HG02973 (cell line): ENCODE results near the gene CRACDL.

Source experiments
- ATAC-seq: cut with Tn5 transposase; IDR thresholded peaks from one replicate; pipeline ENCODE4 v1.9.1; 2021; ENCODE audit warnings: moderate library complexity; ENCODE audit not compliant: unreplicated experiment

Gene CRACDL

DNA sequence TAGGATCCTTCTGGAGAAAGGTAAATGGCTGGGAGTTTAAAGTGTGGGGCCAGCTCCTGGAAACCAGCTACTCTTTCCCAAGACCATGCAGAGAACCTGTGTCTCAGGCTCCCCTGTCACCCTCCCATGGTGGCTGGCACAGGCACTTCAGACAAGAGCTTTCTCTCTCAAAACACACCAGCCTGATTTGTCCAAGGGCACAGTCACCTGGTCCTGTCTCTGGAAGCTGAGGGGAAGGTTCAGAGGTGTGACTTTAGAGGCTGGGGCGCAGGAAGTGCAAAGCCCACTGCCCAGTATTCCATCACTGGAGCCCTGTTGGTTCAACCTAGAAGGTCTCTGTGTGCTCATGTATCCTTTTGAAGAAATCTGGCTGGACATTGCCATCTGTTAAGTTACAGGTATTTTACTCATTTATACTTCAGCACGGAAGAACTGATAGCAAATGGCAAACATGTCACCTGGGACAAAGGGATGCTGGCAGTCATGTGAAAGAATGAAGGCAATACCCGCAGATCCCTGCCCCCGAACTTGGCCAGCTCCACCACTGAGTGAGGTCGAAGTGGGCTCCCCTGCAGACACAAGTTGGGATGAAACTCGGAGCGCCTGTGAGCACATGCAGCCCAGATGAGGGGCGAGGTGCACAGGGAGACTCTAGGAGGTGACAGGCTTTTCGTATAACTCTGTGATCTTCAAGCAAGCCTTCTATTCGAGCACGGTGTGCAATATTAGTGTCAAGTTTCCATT lies 108.2 kb downstream of the CRACDL start:
- ATAC-seq, result no peak

DNA sequence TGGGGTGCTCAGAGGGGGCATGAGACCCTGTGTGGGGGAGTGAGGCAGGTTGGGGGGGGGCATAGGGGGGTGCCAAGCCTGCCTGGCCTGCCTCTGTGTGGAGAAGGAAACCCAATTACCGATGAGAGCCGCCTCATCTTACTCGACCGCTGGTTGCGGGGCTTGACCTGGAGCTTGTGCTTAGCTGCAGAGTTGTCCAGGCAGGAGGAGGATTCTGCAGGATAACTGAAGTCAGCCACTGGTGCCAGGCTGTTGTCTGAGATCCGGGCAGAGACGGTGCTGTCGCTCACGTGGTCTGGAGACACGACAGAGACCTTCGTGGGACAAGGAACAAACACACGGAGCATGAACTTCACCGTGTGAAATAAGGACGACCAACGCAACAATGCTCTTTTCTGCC lies 109.2 kb downstream of the CRACDL start:
- ATAC-seq, result no peak

DNA sequence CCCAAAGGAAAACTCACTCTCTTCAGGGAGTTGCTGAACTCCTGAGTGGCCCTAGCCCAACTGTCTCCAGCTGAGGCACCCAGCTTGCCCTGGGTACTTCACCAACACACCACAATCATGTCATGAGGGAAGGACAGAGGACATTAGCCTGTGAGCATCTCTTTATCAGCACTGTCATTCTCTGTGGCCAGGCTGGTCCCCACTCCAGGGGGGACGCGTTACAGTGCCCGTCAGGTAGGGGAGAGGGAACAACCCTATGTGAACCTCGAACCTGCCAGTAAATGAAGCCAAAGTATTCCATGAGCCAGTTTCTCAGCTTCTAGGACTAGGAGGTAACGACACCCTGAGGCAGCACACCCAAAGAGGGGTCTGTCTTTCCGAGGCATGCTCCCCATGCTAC lies 110.2 kb downstream of the CRACDL start:
- ATAC-seq, result no peak

DNA sequence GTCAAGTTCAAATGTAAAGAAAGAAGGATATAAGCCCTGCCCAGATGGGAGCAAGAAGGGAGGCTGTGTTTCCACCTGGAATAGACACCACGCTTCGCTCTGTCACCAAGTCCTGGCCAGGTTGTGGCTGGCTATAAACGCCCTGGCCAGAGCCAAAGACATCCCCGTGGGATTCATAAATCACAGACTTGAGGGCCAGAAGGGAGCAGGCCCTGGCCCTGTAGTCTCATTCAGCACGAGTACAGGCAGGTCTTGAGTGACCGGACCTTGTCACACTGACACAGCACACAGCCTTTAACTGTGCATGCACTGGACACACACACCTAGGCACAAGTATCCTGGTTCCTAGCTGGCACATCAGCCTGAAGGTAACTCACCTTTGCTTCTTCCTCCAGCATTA lies 110.6 kb downstream of the CRACDL start:
- ATAC-seq, result no peak

DNA sequence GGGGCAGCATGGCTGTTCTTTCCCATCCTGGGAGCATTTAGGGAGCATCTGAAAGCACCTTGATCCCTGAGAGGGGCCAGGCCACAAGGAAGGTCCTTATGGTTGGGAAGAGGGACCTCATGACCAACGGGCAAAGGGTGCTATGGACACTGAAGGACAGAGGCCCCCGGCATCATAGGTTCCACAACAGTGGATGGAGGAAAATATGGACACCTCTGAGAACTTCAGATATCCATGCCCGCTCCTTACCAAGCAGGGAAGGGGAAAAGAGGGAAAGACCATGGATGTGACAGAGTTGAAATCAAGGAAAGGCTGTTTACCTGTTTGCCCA lies 111.0 kb downstream of the CRACDL start:
- no peak for ATAC-seq

DNA sequence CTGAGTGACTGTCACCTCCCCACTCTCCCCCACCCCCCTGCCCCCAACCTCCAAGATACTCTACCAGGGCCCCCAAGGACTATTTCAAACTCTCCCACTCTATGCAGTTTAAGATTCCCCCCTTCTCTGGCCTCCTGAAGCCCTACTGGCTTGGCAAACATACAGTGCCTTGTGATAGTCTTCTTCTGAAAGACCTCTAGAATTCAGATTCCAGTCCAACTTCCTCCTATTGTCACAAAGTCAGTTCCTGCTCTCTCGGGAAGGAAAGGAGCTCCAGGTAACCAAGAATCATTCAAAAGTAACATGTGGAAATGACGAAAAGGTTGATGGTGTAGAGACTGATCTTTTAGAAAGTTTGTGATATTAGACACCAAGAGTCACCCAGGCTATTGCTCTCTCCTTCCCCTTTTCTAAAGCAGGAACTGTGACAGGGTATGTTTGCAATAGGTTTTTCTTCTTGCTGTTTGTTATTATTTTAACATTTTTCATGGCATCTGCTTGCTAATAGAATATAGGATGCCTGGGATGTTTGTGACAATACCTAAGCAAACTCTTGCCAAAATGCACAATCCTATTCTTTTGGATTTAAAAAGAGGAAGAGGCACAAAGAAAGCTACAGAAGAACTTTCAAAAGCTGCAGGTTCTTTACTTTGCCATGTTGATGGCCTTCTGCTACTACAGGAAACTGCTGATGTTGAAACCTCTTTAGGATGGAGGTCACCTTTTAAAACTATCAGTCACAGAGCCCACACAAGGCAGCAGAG lies 111.6 kb downstream of the CRACDL start:
- no peak for ATAC-seq

DNA sequence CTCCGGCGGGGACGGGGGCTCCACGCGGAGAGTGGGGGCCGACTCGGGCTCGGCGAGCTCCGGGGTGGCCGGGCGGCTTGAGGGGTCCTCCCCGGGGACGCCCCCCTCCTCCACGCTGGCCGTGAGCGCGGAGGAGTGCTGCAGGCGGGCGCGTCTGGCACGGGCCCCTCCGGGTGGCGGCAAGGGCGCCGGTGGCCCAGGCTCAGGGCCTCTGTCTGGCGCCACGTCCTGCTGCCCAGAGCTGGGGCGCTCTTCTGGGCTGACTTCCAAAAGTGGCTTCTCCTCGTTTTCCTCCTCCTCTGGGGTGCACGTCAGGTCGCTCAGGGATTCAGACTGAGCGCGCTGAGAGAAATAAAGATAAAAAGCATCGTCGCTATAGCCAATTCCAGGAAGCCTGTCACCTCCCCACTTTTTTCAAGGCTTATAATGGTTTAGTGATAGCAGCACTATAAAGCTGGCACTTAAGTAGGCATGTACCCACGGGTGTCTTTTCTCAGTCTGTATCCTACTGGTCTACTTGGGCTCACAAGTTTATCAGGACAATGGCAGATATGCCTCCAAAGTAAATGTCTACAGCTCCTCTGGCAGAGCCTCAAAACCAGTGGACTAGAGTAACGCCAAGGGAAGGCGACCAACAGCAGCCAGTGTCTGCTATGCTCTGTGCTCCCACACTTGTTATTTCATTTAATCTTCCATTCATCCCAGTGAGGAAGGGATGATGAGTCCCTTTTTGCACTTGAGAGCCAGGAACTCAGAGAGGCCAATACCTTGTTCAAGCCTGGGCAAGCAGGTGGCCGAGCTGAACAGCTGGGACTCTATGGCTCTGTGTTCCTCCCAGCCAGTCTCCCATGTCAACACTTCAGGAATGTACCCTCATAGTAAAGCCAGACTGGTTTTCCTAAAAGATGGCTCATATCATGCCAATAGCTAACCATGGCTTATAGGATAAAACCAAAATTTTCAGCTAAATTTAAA lies 112.5 kb downstream of the CRACDL start:
- ATAC-seq, result no peak

DNA sequence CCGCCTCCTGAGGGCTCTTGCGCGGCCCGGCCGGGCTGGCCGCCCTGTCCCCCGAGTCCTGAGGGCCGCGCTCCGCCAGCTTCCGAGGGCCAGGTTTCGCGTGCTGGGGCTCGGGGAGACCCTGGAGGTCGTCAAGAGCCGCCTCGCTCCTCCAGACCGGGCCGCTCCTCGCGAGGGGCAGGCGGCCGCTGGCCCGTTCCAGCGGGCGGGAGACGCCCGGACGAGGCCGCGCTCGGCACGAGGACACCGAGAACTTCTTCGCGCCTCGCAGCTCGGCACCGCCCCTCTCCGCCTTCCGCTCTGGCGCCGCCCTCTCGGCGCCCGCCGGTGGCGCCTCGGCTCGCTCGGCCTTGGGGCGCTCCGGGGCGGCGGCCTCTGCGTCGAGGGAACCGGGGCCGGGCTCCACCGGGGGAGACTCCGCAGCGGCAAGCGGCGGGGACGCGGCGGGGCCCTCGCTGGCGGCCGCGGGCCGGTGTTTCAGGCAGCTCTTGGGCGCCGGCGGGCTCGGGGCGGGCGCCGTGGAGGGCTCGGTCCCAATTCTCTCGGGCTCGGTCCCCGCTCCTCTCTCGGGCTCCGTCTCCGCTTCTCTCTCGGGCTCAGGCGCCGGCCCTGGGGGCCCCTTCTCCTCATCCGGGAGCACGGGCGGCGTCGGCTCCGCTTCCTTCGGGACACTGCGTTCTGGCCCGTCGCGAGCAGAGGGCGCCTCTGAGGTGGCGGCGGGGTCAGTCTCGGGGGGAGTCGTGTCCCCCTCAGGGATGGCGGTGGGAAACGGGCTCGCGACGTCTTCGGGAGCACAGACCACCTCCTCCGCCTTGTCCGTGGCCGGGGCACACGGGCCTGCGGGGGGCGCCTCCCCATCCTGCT lies 113.5 kb downstream of the CRACDL start:
- ATAC-seq, result no peak

DNA sequence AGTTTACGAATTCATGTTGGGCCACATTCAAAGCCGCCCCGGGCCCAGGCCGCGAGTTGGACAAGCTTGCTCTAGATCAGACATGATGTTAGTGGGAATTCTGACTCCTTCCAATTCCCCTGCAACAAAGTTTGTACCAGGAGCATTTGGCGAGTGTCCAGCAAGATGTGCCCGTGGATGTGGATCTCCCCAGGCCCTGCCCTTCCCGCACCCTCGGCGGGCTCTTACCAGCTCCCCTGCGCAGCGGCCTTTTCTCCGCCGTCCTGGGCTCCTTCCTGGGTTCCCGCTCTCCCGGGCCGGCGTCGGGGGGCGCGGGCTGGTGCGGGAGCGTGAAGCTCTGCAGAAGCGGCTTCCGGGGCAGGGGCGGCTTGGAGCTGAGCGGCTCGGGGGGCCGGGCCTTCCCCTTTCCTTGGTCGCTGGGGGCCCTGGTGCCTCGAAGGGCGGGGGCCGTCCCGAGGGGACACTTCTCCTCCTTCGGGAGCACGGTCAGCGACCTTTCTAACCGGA lies 114.3 kb downstream of the CRACDL start:
- ATAC-seq, result no peak

DNA sequence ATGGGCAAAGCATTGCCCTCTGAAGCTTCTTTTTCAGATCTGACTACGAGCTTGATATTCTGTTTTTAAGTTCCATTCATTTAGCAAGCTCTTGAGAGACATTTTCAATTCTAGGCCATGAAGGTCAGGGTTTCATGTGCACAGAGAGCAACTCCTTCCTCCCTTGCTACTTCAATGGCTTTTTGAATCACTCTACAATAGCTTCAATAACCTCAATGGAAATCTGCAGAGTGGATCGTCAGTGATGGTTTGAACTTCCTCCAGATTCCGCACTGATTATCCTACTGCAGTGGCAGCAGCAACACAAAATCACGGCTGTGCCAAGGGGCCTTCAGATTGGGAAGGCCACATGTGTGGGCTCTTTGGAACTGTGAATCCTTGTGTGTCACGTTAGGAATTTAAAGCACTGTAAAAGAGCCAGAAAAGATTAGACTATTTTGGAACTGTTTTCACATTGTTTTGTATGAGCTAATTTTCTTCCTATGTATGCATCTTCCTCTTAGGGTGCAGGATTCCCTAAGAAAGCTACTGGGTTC lies 116.7 kb downstream of the CRACDL start:
- no peak for ATAC-seq

DNA sequence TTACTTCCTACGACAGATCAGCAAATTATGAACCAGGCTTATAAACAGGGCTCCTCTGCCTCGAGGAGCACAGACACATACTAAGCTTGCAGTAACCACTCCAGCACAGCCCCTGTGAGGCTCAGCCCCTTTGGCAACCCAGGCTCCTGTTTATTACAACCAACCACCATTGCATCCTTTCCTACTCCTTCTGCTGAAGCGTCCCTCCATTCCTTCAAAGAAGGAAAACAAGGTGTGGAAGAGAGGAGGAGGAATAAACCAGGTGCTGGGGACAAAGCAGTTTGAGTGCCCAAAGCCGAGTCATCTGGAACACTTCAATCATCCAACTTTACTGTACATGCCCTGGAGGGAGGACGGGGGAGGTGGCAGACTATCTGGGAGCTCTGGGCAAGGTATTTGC lies 117.9 kb downstream of the CRACDL start:
- no peak for ATAC-seq

DNA sequence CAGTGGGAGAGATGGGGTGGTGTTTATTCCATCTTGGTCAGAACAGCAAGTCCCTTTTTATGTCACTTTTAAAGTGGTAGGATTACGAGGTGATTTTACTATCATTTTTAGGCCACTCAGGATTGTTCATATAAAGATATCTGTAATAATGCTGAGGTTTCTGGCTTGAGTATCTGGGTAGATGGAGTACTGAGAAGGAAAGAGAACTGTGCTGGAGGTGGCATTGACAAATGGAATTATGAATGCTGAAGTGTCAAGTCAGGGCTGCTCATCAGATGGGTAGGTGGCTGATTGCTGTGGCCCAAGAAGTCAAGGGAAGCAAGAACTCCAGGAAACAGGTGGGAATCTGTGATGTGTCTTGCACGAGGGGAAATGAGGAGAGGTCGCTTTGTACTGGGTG lies 119.7 kb downstream of the CRACDL start:
- ATAC-seq, result no peak

DNA sequence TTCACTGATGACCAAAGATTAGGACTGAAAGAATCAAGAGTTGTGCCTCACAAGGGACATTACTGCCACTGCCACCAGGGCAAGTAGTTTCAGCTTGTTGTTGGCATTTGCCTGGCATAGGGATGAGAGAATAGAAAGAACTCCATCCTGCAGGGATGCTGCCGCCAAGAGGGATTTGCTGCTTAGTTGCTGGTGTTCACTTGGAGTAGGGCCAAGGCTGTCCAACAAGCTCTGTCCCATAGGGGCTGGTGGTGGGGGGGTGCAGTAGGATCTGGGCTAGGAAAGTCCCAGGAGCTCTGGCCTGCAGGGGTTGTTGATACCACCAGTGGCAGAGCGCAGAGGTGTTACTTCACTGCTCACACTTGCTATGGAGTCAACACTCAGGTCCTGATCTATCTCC lies 120.2 kb downstream of the CRACDL start:
- ATAC-seq, result no peak

DNA sequence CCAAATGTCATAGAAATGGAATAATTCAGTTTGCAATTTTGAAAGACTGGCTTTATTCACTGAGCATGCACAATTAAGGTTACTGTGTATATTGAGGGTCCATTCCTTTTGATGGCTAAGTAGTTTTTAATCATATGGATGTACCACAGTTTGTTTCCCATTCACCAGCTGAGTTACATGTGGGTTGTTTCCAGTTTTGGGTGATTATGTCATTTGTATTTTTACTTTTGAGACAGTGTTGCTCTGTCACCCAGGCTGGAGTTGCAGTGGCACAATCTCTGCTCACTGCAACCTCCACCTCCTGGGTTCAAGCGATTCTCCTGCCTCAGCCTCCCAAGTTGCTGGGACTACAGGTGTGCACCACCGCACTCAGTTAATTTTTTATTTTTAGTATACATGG lies 124.3 kb downstream of the CRACDL start:
- ATAC-seq, result no peak

DNA sequence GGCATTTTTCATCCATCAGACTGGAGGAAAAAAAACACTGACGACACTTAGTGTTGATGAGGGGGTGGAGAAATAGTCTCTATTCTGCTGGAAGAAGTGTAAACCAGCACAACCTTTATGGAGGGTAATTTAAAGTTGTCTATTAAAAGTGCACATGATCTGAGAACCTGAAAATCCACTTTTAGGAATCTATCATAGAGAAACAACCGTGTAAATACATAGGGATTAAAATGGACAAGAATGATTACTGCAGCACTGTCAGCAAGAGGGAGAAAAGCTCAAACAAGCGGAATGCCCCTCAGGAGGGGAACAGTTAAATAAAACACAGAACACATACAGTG lies 125.5 kb downstream of the CRACDL start:
- no peak for ATAC-seq

DNA sequence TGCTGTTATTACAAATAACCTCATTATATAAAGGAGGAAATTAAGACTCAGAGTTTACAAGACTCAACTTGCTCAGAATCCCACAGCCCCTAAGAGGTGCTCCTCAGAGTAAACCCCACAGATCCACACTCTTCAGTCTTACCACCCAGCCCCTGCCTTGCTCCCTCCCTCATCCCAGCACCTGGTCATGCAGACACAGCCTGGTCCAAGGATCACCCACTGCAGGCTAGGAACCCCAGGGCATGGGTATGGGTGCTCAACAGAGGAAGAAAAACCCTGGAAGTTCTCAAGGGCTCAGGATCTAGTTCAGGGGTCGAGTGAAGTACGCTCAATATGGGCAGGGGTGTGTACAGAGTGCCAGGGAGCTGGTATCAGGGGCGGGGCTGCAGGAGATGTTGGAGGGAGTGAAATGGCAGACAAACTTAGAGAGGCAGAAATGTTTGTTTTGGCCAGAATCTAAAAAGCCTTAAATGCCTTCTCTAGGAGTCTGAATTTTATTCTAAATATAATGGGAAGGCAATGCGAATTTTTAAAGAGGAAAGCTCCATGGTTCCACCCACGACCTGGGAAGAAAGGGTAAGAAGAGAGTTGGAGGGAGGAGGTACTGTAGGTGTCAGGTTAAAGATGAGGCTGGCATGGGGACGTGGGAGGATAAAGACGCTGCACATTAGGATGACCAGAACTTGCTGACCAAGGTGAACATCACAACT lies 126.0 kb downstream of the CRACDL start:
- no peak for ATAC-seq

DNA sequence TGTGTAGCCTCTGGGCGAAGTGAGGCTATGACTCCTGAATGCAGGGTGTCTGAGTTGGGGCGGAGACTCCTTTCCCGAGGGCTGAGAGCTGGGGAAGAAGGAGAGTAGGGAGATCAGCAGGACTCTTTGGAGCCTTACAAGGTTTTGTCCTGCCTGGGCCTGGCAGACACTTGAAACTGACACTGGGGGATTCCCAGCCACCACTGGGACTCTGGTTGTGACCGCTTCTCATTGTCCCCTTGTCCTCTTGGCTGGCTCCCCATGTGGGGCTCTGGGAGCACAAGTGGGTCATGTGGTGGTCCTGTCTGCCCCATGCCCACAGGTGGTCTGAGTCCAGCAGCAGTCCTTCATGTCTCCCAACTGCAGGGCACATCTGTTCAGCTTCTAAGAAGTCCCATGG lies 126.9 kb downstream of the CRACDL start:
- no peak for ATAC-seq

DNA sequence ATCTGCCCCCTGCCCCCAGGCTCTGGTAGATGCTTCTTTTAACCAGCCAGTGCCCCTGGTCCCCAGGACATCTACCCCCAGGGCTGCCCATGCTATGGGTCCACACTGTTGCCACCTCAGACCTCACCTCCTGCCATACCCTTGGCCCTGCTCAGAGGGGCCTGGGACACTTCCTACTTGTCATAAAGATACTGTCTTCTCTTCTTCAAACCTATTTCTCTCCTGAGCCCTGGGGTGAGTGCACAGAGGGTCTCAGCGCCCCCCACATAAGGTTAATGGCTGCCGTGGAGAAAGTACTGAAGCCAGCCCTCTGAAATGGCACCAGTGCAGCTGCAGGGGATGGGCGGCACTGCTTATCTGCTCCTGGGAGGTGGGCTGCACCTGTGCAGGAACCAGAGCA lies 127.5 kb downstream of the CRACDL start:
- no peak for ATAC-seq

DNA sequence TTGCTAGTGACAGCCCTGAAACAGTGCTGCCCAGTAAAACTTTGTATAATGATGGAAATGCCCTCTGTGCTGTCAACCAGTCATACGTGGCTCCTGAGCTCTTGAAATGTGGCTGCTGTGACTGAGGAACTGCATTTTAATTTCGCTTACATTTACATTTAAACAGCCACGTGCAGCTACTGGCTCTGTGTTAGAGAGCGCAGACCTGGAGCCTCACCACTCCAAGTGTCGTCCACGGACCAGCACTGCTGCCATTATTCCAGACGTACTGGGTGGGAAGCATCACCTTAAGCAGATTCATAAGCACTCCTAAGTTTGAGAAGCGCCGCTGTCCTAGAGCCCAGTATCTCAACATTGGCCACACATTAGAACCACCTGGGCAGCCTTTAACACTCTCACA lies 128.1 kb downstream of the CRACDL start:
- no peak for ATAC-seq

DNA sequence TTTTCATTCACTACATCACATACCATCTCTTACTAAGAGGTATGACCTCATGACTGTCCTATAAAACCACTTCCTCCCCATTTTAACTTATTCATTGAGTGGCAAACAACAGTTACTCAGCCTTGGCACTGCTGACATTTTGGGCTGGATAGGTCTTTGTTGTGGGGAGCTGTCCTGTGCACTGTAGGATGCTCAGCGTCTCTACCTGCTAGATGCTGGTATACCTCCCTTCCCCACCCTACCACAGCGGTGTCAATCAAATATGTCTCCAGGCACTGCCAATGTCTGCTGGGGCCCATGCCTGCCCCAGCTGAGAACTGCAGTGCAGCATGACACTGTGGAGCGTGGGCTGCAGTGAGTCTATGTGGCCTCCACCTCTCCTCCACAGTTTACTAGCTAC lies 128.8 kb downstream of the CRACDL start:
- no peak for ATAC-seq
